NK-92 treated with Interleukin-12 subunit alpha and Interleukin-12 subunit beta, amount 100 ng/mL, for 24 hours (cell line): ENCODE data around the gene MARCHF3.
"Not testable (repeated sequence)": the region's sequence is repeated elsewhere in the genome, so short reads cannot be mapped to it uniquely, and the experiment has no call there.

Source experiments
- DNase-seq: peaks from one replicate; lab custom pipeline; 2025; lab: John Stamatoyannopoulos, UW

MARCHF3 gene

GRCh38 chr5:127011961-127012644 is 18.3 kb downstream of the MARCHF3 start:
- DNase-seq, result no peak

GRCh38 chr5:127011153-127011552 is 19.2 kb downstream of the MARCHF3 start:
- DNase-seq, result no peak

- no peak for DNase-seq
Observed at GRCh38 chr5:127010362-127010761, 20.0 kb downstream of the MARCHF3 start.

GRCh38 chr5:127009784-127010183 is 20.6 kb downstream of the MARCHF3 start:
- no peak for DNase-seq

GRCh38 chr5:127008300-127008975 is 21.9 kb downstream of the MARCHF3 start:
- DNase-seq, result no peak

- DNase-seq, result no peak
Observed at GRCh38 chr5:127007522-127007921, 22.8 kb downstream of the MARCHF3 start.

- no peak for DNase-seq
Observed at GRCh38 chr5:127006744-127007143, 23.6 kb downstream of the MARCHF3 start.

GRCh38 chr5:127005282-127005681 is 25.1 kb downstream of the MARCHF3 start:
- not testable (repeated sequence) for DNase-seq

GRCh38 chr5:127004721-127005120 is 25.6 kb downstream of the MARCHF3 start:
- DNase-seq, result no peak

- no peak for DNase-seq
Observed at GRCh38 chr5:127003798-127004495, 26.4 kb downstream of the MARCHF3 start.

- DNase-seq, result no peak
Observed at GRCh38 chr5:127002390-127002789, 28.0 kb downstream of the MARCHF3 start.

GRCh38 chr5:127001621-127002296 is 28.6 kb downstream of the MARCHF3 start:
- DNase-seq, result no peak

- no peak for DNase-seq
Observed at GRCh38 chr5:126998895-126999570, 31.3 kb downstream of the MARCHF3 start.

- DNase-seq, result no peak
Observed at GRCh38 chr5:126998201-126998631, 32.1 kb downstream of the MARCHF3 start.

GRCh38 chr5:126995689-126996088 is 34.7 kb downstream of the MARCHF3 start:
- no peak for DNase-seq

GRCh38 chr5:126995039-126995438 is 35.3 kb downstream of the MARCHF3 start:
- no peak for DNase-seq

GRCh38 chr5:126994485-126994884 is 35.9 kb downstream of the MARCHF3 start:
- DNase-seq, result no peak

GRCh38 chr5:126988021-126988569 is 42.3 kb downstream of the MARCHF3 start:
- DNase-seq, result no peak

- DNase-seq, result no peak
Observed at GRCh38 chr5:126987271-126987899, 43.0 kb downstream of the MARCHF3 start.

- DNase-seq, result no peak
Observed at GRCh38 chr5:126984632-126985031, 45.7 kb downstream of the MARCHF3 start.

GRCh38 chr5:126983874-126984266 is 46.5 kb downstream of the MARCHF3 start:
- no peak for DNase-seq
